ENCODE results near the gene BARX1. TPM values are rescaled to one million over a fixed set of nuclear protein-coding genes. Genes with fewer than 3 reads are reported as not detected.

Gene BARX1
- total RNA-seq, 1 donor, result not detected

DNA sequence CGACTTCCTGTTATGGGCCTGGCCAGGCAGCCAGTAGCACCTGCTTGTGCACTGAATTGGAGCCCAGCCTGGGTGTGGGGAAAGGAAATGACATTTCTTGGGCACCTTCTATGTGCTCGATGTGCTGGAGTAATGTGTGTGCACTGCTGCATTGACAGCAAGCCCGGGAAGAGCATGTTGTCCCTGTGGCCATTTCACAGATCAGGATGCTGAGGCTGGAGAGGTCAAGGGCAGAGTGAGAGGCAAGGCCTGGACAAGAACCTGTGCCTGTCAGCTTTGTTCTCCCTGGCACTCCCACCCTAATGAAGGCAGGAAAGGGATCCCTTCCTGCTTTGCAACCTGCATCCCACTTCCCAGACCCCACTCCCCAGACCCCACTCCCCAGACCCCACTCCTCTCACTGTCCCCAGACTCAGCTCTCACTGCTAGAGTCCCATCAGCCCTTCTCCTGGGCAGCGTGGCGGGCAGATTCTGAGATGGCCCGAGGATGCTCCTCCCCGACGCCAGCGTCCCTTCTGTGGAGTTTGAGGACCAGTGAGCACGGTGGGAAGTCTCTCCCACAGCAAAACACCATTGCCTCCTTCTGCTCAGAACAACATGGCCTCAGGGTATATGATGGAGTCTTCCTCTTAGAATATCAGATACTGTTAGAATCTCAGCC is 49.6 kb downstream of the BARX1 start:
- Histone ChIP-seq H3K4me3 (ENCODE audit: low read length) (no peak overlapping the region), H3K27me3 (ENCODE audit: insufficient read depth, low read length) (no peaks in the 10 kb centered on the region), H3K9me3 (ENCODE audit: low read depth, low read length) (no peaks in the 10 kb centered on the region), H3K4me1 (ENCODE audit: insufficient read depth, low read length) (no peaks in the 10 kb centered on the region)

DNA sequence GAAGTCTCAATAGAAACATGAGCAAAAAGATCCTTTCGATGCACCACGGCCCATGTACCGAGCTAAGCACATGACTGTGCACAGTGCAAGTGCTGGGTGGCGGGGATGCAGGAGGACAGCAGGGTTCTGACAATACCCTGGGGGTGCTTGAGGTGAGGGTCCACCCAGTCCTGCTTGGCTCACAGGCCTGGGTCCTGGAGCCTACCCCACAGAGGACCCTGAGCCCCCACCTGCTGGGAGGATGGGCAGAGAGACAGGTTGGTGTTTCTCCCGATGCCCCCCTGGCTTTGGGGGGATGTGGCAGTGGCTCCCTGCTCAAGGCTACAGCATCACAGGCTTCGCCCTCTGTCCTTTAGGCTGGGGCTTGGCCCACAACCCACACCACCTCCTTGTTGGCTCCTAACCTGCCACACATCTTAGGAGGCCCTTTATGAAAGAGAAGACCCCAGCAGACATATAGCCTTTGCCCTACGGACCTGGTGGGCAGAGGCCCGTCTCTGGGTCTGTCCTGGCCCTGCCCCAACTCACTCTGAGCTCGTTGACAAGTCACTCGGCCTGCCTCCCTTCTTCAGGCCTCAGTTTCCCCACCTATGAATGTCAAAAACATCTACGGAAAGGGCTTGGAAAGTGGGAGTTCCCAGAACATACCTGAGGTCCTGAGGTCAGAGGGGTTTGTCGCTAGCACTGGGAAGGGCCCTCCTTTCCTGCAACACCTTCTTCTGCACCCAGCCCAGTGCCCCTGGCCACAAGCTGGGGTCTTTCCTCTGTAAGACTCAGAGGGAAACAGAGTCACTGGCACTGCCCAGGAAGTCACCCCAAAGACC is 50.3 kb downstream of the BARX1 start:
- Histone ChIP-seq H3K27me3 (ENCODE audit: insufficient read depth, low read length) (no peaks in the 10 kb centered on the region), H3K4me3 (ENCODE audit: low read length) (no peak overlapping the region), H3K4me1 (ENCODE audit: insufficient read depth, low read length) (no peaks in the 10 kb centered on the region), H3K9me3 (ENCODE audit: low read depth, low read length) (no peaks in the 10 kb centered on the region)

DNA sequence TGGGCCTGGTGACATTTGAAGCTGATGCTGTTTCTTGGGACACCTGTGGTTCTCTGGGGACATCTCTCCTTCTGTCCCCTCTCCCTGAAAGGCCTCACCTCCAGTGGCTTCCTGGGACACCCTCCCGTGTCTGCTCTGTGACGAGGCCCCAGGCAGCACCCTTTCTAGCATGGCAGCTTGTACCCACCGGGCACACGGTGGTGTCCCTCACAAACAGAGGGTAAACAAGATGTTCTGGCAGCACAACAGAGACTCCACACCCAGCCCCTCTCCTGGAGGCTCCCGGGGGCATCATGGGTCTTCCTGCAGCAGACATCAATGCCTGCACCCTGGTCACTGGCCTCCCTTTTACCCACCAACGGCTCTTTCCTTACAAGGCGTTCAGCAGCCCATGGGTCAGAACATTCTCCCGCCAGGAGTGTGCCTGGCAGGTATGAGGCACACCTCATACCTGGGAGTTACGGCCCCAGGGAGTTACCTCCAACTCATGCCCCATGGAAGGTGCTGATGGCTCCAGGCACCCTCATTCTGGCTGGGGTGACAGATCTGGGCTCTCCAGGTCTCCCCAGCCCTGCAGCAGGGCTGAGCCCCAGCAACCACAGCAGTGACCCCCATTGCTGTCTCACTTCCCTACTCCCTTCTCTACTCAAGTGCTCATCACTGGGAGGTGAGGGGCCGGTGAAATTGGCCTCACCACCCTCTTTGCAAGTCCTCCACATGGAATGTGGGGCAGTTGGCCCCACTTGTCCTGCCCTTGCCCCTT is 51.1 kb downstream of the BARX1 start:
- Histone ChIP-seq H3K27me3 (ENCODE audit: insufficient read depth, low read length) (no peaks in the 10 kb centered on the region), H3K4me3 (ENCODE audit: low read length) (no peak overlapping the region), H3K4me1 (ENCODE audit: insufficient read depth, low read length) (no peaks in the 10 kb centered on the region), H3K9me3 (ENCODE audit: low read depth, low read length) (no peaks in the 10 kb centered on the region)

DNA sequence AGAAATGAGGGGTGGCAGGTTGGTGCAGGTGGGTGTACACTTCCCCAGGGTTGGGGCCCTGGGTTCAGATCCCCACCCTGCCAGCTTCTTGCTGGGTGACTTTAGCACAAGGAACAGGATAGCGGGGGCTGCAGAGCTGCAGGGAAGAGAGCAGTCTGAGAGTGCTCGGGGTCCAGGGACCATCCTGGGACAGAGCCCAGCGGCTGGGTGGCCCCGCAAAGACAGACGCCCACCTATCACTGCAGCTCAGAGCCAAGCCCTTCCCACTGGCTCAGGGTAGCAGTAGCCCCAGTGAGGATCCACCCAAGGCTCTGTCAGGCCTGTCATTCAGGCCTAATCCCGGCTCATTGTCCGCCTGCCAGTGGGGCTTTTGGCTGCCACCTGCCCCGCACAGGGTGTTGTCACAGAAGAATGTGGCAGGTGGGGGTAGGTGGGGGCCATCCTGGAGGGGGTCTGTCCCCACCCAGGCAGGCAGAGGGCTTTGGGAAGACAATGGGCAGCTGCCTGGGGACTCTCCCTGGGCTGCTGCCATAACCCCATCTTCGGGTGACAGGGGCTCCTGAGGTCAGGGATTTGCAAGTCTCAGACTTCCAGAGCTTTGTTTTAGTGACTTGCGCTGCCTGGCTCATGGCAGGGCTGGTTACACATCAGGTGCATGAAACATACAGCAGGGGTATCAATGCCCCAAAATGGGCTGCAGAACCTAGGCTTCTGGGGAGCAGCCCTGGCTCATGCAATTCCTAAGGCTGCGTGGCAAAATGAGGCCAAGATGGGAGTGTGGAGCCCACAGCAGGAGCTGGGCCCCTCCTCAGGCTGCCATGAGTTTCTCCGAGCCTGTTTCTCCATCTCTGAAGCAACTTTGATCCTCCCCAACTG is 52.1 kb downstream of the BARX1 start:
- H3K4me3 ChIP-seq (ENCODE audit: low read length), result no peak overlapping the region
- no peaks in the 10 kb centered on the region for H3K4me1 ChIP-seq (ENCODE audit: insufficient read depth, low read length)
- H3K27me3 ChIP-seq (ENCODE audit: insufficient read depth, low read length), result no peaks in the 10 kb centered on the region
- H3K9me3 ChIP-seq (ENCODE audit: low read depth, low read length), result no peaks in the 10 kb centered on the region

DNA sequence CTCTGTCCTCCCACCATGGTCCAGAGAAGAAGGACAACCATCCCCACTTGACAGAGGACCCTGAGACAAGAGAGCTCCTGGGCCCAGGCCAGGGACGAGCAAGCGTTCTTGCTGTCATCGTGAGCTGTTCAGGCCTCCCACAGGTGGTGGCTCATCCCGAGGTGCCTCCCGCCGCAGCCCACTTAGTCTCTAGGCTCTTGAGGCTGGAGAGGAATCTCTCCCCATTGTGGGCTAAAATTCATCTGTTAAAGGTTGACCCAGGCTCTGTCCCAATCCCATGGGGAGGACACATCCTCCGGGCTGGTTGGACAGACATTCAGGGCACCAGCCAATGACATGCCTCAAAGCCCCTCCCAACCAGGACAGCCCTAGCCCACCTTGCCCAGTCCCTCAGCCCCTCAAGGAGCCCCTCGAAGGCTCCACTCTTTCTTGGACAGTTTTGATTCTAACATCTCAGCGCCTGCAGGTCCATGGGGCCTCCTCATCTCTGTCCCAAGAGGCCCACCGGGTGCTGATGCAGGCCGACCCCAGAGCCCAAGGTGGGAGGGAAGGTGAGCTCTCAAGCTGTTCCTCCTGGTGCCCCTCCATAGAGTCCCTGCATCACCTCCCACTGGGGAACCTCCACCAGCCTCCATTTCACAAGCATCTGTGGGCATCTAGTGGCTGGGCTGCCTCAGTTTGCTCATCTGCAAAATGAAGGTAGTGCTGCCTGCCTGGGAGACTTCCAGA is 52.9 kb downstream of the BARX1 start:
- Histone ChIP-seq H3K4me3 (ENCODE audit: low read length) (no peak overlapping the region), H3K9me3 (ENCODE audit: low read depth, low read length) (no peaks in the 10 kb centered on the region), H3K27me3 (ENCODE audit: insufficient read depth, low read length) (no peaks in the 10 kb centered on the region), H3K4me1 (ENCODE audit: insufficient read depth, low read length) (no peaks in the 10 kb centered on the region)

Other genes starting within 250 kb of the BARX1 start
- 3.9 TPM for gene PTPDC1, start 129.1 kb upstream of the BARX1 start, total RNA-seq

Measured in mononuclear cell (primary cell).